Left ventricle myocardium inferior (tissue), 1 donor: Measurements from ENCODE around the gene LMF2. TPM values are rescaled to one million over a fixed set of nuclear protein-coding genes. Genes with fewer than 3 reads are reported as not detected.

Experiments used
- DNase-seq: peaks from one replicate; pipeline ENCODE4 v3.0.0-alpha.2; 2020
- H3K27ac ChIP-seq: fragments of 200-600 bp; replicated peaks from 2 replicates; pipeline ENCODE4 v1.8.0; 2021
- H3K27me3 ChIP-seq: fragments of 200-600 bp; 2 replicates; pipeline ENCODE4 v1.8.0; 2021; ENCODE audit warnings: low read depth
- H3K36me3 ChIP-seq: fragments of 200-600 bp; 2 replicates; pipeline ENCODE4 v1.8.0; 2021
- H3K4me1 ChIP-seq: fragments of 200-600 bp; 2 replicates; pipeline ENCODE4 v1.8.0; 2021
- H3K4me3 ChIP-seq: fragments of 200-600 bp; 2 replicates; pipeline ENCODE4 v1.8.0; 2021; ENCODE audit warnings: mild to moderate bottlenecking, moderate library complexity
- H3K9me3 ChIP-seq: fragments of 200-600 bp; replicated peaks from 2 replicates; pipeline ENCODE4 v1.8.0; 2021
- CTCF ChIP-seq: fragments of 200-600 bp; IDR thresholded peaks from 2 replicates; pipeline ENCODE4 v1.8.0; 2021; ENCODE audit warnings: antibody characterized with exemption, mild to moderate bottlenecking, borderline replicate concordance
- intact Hi-C: fragments of 100-400 bp; cut with micrococcal nuclease; formaldehyde crosslinking; loops from one replicate; pipeline ENCODE4 v1.11.0; 2022
- total RNA-seq: library from RNA; stranded (reverse); fragmentation: NEBNext Ultra II Directional; extraction: Animal tissue kit (Norgen Biotek cat#: 25700); gene quantifications from one replicate; pipeline ENCODE4 v1.2.1, GENCODE V29; 2021
- donor health status: DM: no; HTN: yes; CAD: no; lungs with severe emphysema.

LMF2 gene
- total RNA-seq, 1 donor from 2014 or later = 23.4 TPM

- Histone ChIP-seq H3K27me3 (no peaks in the 10 kb centered on the region), H3K4me3 (no peak overlapping the region), H3K27ac (no peak overlapping the region), H3K4me1 (peaks cover 26% of the 10 kb centered on the region), H3K36me3 (peaks cover 34% of the 10 kb centered on the region), H3K9me3 (no peaks in the 10 kb centered on the region)
- intact Hi-C loops = no loop called here
- TF ChIP-seq CTCF = no peak
- DNase-seq = no peak
These were observed 4.7 kb downstream of the LMF2 start for GRCh38 chr22:50502628-50503474.

GRCh38 chr22:50502096-50502495, 5.4 kb downstream of the LMF2 start:
- no peak for TF ChIP-seq CTCF
- H3K4me3 ChIP-seq = no peak overlapping the region
- H3K27me3 ChIP-seq = no peaks in the 10 kb centered on the region
- intact Hi-C loops = no loop called here
- H3K4me1 ChIP-seq = peaks cover 22% of the 10 kb centered on the region
- no peak for DNase-seq
- H3K9me3 ChIP-seq = no peaks in the 10 kb centered on the region
- H3K36me3 ChIP-seq = peaks cover 34% of the 10 kb centered on the region
- H3K27ac ChIP-seq = no peak overlapping the region

GRCh38 chr22:50500452-50500851, 7.0 kb downstream of the LMF2 start:
- Histone ChIP-seq H3K27me3 (no peaks in the 10 kb centered on the region), H3K4me1 (peaks cover 9% of the 10 kb centered on the region), H3K9me3 (no peaks in the 10 kb centered on the region), H3K27ac (no peak overlapping the region), H3K36me3 (peaks cover 28% of the 10 kb centered on the region), H3K4me3 (no peak overlapping the region)
- no peak for DNase-seq
- TF ChIP-seq CTCF = no peak
- intact Hi-C loops = no loop called here

DNA sequence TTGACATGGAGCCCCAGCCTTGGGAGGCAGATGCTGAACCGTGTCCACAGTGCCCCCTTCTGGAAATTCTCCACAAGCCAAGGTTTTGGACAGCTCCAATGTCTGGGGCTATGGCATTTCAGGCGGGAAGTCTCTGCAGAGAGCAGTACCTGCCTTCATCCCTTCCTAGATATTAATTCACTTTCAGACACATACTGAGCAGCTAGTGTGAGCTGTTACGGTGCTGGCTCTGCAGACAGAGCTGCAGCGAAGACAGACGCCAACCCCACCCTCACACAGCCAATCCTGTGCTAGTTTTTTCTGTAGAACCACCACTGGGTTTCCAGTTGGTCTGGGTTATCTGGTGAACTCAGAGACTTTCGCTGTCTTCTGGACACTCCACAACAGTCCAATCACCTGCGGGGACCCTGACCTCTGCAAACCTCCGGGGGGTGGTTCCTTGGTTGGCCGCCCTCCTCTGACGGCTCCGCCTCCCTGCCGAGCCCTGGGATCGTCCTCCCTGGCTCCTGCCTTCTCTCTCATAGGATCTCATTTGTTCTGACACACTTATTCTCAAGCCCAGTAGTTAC, 9.1 kb downstream of the LMF2 start:
- peaks cover 9% of the 10 kb centered on the region for H3K4me1 ChIP-seq
- DNase-seq = no peak
- intact Hi-C loops = no loop called here
- no peak overlapping the region for H3K27ac ChIP-seq
- H3K27me3 ChIP-seq = no peaks in the 10 kb centered on the region
- TF ChIP-seq CTCF = peak; percentile 70
- H3K9me3 ChIP-seq = no peaks in the 10 kb centered on the region
- H3K4me3 ChIP-seq = no peak overlapping the region
- peaks cover 14% of the 10 kb centered on the region for H3K36me3 ChIP-seq

DNA sequence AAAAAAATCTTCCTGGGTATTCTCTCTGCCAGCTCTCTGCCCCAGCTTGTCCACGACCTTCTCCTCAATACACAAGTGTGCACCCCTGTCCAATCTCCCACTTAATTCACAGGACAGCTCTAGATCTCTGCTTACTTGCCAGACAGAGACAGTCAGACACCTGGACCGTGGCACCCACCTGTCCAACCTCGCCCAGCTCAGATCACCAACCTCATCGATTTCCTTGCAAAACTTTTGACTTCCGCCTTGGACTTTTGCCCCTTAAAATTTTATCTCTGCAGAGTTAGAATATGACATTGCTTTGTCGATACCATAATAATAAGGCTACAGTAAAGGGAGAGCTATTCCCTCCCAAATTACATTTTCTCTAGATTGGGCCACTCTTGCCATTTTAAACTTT, 10.4 kb downstream of the LMF2 start:
- no peak for DNase-seq
- Histone ChIP-seq H3K4me3 (no peak overlapping the region), H3K9me3 (no peaks in the 10 kb centered on the region), H3K27ac (no peak overlapping the region), H3K36me3 (peaks cover under 1% of the 10 kb centered on the region), H3K27me3 (no peaks in the 10 kb centered on the region), H3K4me1 (peaks cover 9% of the 10 kb centered on the region)
- TF ChIP-seq CTCF = no peak
- intact Hi-C loops = no loop called here
